ENCODE measurements around the gene SFTA2.
"Not testable (repeated sequence)": the region's sequence is repeated elsewhere in the genome, so short reads cannot be mapped to it uniquely, and the experiment has no call there.

DNA sequence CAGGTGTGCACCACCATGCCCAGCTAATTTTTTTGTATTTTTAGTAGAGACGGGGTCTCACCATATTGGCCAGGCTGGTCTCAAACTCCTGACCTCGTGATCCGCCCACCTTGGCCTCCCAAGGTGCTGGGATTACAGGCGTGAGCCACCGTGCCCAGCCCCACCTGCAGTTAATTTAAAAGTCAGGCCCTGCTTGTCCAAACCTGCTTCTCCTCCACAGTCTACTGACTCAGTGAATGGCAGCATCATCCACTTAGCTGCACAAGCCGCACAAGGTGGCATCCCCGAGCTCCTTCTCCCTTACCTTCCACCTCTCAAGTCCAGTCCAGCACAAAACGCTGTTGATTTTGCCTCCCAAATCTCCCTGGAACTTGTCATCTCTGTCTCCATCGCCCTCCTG, 29.8 kb downstream of the SFTA2 start:
- not testable (repeated sequence) for TF ChIP-seq OSR1 (CRISPR knock-in tag; IDR thresholded peaks at IDR 0.05); ZFP30 (CRISPR knock-in tag; IDR thresholded peaks at IDR 0.05); ARNTL (CRISPR knock-in tag; IDR thresholded peaks at IDR 0.05; ENCODE audit: borderline replicate concordance, low read depth); TOX (CRISPR knock-in tag; IDR thresholded peaks at IDR 0.05; ENCODE audit: borderline replicate concordance); RARB (CRISPR knock-in tag; IDR thresholded peaks at IDR 0.05); PPARA (CRISPR knock-in tag; IDR thresholded peaks at IDR 0.05; ENCODE audit: borderline replicate concordance); BACH2 (CRISPR knock-in tag; IDR thresholded peaks at IDR 0.05; ENCODE audit: borderline replicate concordance)
- TF ChIP-seq, protein P1, sequence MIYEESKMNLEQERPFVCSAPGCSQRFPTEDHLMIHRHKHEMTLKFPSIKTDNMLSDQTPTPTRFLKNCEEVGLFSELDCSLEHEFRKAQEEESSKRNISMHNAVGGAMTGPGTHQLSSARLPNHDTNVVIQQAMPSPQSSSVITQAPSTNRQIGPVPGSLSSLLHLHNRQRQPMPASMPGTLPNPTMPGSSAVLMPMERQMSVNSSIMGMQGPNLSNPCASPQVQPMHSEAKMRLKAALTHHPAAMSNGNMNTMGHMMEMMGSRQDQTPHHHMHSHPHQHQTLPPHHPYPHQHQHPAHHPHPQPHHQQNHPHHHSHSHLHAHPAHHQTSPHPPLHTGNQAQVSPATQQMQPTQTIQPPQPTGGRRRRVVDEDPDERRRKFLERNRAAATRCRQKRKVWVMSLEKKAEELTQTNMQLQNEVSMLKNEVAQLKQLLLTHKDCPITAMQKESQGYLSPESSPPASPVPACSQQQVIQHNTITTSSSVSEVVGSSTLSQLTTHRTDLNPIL (CRISPR knock-in tag; IDR thresholded peaks at IDR 0.05; ENCODE audit: low read depth), result not testable (repeated sequence)
- TF ChIP-seq, protein P2, sequence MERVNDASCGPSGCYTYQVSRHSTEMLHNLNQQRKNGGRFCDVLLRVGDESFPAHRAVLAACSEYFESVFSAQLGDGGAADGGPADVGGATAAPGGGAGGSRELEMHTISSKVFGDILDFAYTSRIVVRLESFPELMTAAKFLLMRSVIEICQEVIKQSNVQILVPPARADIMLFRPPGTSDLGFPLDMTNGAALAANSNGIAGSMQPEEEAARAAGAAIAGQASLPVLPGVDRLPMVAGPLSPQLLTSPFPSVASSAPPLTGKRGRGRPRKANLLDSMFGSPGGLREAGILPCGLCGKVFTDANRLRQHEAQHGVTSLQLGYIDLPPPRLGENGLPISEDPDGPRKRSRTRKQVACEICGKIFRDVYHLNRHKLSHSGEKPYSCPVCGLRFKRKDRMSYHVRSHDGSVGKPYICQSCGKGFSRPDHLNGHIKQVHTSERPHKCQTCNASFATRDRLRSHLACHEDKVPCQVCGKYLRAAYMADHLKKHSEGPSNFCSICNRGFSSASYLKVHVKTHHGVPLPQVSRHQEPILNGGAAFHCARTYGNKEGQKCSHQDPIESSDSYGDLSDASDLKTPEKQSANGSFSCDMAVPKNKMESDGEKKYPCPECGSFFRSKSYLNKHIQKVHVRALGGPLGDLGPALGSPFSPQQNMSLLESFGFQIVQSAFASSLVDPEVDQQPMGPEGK (CRISPR knock-in tag; IDR thresholded peaks at IDR 0.05; ENCODE audit: borderline replicate concordance), result not testable (repeated sequence)

All from SK-N-SH treated with all-trans-retinoic acid at 6 μM for 48 hours (cell line).